Colonic mucosa (tissue), 4 donors: Measurements from ENCODE around the gene TCF21. TPM values are rescaled to one million over a fixed set of nuclear protein-coding genes. Genes with fewer than 3 reads are reported as not detected.

ENCODE experiments used
- DNase-seq: peaks from one replicate; pipeline ENCODE4 v3.0.0-alpha.2; 2020
- H3K27ac ChIP-seq: fragments of 200-600 bp; one replicate; pipeline ENCODE4 v1.8.0; 2021
- H3K27me3 ChIP-seq: fragments of 200-600 bp; one replicate; pipeline ENCODE4 v1.8.0; 2021
- H3K36me3 ChIP-seq: fragments of 200-600 bp; one replicate; pipeline ENCODE4 v1.8.0; 2021
- H3K4me1 ChIP-seq: fragments of 200-600 bp; one replicate; pipeline ENCODE4 v1.8.0; 2021; ENCODE audit warnings: mild to moderate bottlenecking
- H3K4me3 ChIP-seq: fragments of 200-600 bp; one replicate; pipeline ENCODE4 v1.8.0; 2021
- H3K9ac ChIP-seq, 2 donors: one replicate each; pipeline ENCODE4 v1.7.0; 2013; ENCODE audit warnings: control low read depth in 2 of 2, low read depth in 2 of 2, low read length in 2 of 2
- H3K9me3 ChIP-seq: fragments of 200-600 bp; one replicate; pipeline ENCODE4 v1.8.0; 2021
- CTCF ChIP-seq: fragments of 200-600 bp; IDR thresholded peaks from one replicate; pipeline ENCODE4 v1.8.0; 2022; ENCODE audit warnings: antibody characterized with exemption, mild to moderate bottlenecking
- intact Hi-C: fragments of 100-400 bp; cut with DNase I; formaldehyde crosslinking; loops from one replicate; pipeline ENCODE4 v1.14.1; 2022
- total RNA-seq, 2 donors: library from RNA; stranded (reverse); fragmentation: NEBNext Ultra II Directional in 1 of 2; extraction: Animal tissue kit (Norgen Biotek cat#: 25700) in 1 of 2; gene quantifications; one replicate each; pipeline ENCODE4 v1.2.1, GENCODE V29; 2021
- donor health status: healthy.
- donor health status: DM: no; HTN: no; CAD: no.
- donor health status: DM: no; HTN: no; CAD: no.

The TCF21 gene
- total RNA-seq, 2 donors from 2014 or later, result 4.4 to 5.1 TPM

- no peak for TF ChIP-seq CTCF
- no peaks in the 10 kb centered on the region for H3K36me3 ChIP-seq
Observed at GRCh38 chr6:133880896-133881295, 8.0 kb upstream of the TCF21 start.

GRCh38 chr6:133886104-133886775 lies 2.7 kb upstream of the TCF21 start:
- Histone ChIP-seq H3K9ac (no peak overlapping the region), H3K27ac (peak overlapping the region; percentile 30), H3K27me3 (peaks cover 26% of the 10 kb centered on the region), H3K36me3 (no peaks in the 10 kb centered on the region), H3K4me3 (no peak overlapping the region), H3K4me1 (no peaks in the 10 kb centered on the region), H3K9me3 (no peaks in the 10 kb centered on the region)
- intact Hi-C loops, result no loop called here
- no peak for TF ChIP-seq CTCF
- no peak for DNase-seq

More at GRCh38 chr6:133880896-133881295, 8.0 kb upstream of the TCF21 start:
- no peak for DNase-seq
- Histone ChIP-seq H3K4me1 (no peaks in the 10 kb centered on the region), H3K9me3 (no peaks in the 10 kb centered on the region), H3K27me3 (no peaks in the 10 kb centered on the region), H3K9ac (no peak overlapping the region), H3K4me3 (no peak overlapping the region), H3K27ac (no peak overlapping the region)
- intact Hi-C loops, result no loop called here

GRCh38 chr6:133887156-133887879 lies 1.6 kb upstream of the TCF21 start:
- DNase-seq, result no peak
- H3K27me3 ChIP-seq, result peaks cover 37% of the 10 kb centered on the region
- no peak overlapping the region for H3K4me3 ChIP-seq
- H3K4me1 ChIP-seq, result no peaks in the 10 kb centered on the region
- H3K9me3 ChIP-seq, result no peaks in the 10 kb centered on the region
- TF ChIP-seq CTCF, result no peak
- peak overlapping the region in 1 of 2 donors; percentile 9 for H3K9ac ChIP-seq
- H3K36me3 ChIP-seq, result no peaks in the 10 kb centered on the region
- intact Hi-C loops, result no loop called here
- H3K27ac ChIP-seq, result peak overlapping the region; percentile 13

GRCh38 chr6:133887880-133888230 lies 1.1 kb upstream of the TCF21 start:
- H3K9ac ChIP-seq, result peak overlapping the region in 1 of 2 donors; percentile 9
- H3K27me3 ChIP-seq, result peaks cover 41% of the 10 kb centered on the region
- no peaks in the 10 kb centered on the region for H3K9me3 ChIP-seq
- intact Hi-C loops, result no loop called here
- peak overlapping the region; percentile 13 for H3K27ac ChIP-seq
- TF ChIP-seq CTCF, result no peak
- H3K4me3 ChIP-seq, result no peak overlapping the region
- no peaks in the 10 kb centered on the region for H3K4me1 ChIP-seq
- no peak for DNase-seq
- H3K36me3 ChIP-seq, result no peaks in the 10 kb centered on the region

GRCh38 chr6:133889557-133890403 lies 867 bp downstream of the TCF21 start:
- Histone ChIP-seq H3K9ac (peak overlapping the region; percentile 62 to 79), H3K4me1 (no peaks in the 10 kb centered on the region), H3K4me3 (peak overlapping the region; percentile 38), H3K36me3 (no peaks in the 10 kb centered on the region), H3K27ac (peak overlapping the region; percentile 74), H3K9me3 (no peaks in the 10 kb centered on the region), H3K27me3 (peaks cover 60% of the 10 kb centered on the region)
- TF ChIP-seq CTCF, result no peak
- intact Hi-C loops, result no loop called here
- no peak for DNase-seq
